ENCODE results near the gene ROBO2. TPM values are rescaled to one million over a fixed set of nuclear protein-coding genes. Genes with fewer than 3 reads are reported as not detected.

The ROBO2 gene
- total and polyA plus RNA-seq, 3 donors from 2014 or later = 16.1 to 23.3 (median 17.7) TPM

GRCh38 chr3:77586216-77586615 is 546.3 kb downstream of the ROBO2 start:
- 85 to 86% methylated on average over 4 of the region's 4 CpGs for WGBS, 2 donors
- no peak overlapping the region for H3K4me3 ChIP-seq
- H3K27me3 ChIP-seq = no peaks in the 10 kb centered on the region
- TF ChIP-seq POLR2A (IDR thresholded peaks at IDR 0.05) (no peak), CTCF (IDR thresholded peaks at IDR 0.05) (no peak)
- H3K4me1 ChIP-seq = no peaks in the 10 kb centered on the region
- H3K9me3 ChIP-seq = no peaks in the 10 kb centered on the region
- no peaks in the 10 kb centered on the region for H3K36me3 ChIP-seq (ENCODE audit: low read depth, missing control alignments)
- intact Hi-C loops (cut with DNase I; ENCODE audit: low total_unique reads) = no loop called here
- no peak for DNase-seq
- no peak overlapping the region for H3K27ac ChIP-seq

DNA sequence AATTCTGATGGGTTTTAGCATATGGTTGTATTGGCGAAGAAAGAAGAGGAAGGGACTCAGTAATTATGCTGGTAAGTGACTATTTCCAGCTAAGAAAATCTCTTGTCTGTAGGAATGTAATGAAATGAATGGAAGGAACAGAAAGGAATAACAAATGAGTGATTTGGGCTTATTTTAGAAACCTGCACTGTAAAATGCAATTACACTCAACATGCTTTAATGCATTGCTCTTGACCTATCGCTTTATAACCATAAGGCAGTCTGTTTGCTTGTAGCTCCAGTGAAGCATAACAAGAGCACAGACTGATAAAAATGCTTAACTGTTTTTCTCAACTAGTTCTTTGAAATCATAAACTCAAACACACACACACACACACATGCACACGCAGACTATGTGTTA is 549.0 kb downstream of the ROBO2 start:
- DNase-seq = no peak
- 93 to 97% methylated on average over 3 of the region's 3 CpGs for WGBS, 2 donors
- intact Hi-C loops (cut with DNase I; ENCODE audit: low total_unique reads) = no loop called here

GRCh38 chr3:77590191-77590590 is 550.3 kb downstream of the ROBO2 start:
- Histone ChIP-seq H3K27ac (no peak overlapping the region), H3K4me3 (no peak overlapping the region), H3K36me3 (ENCODE audit: low read depth, missing control alignments) (no peaks in the 10 kb centered on the region), H3K9me3 (no peaks in the 10 kb centered on the region), H3K4me1 (no peaks in the 10 kb centered on the region), H3K27me3 (no peaks in the 10 kb centered on the region)
- intact Hi-C loops (cut with DNase I; ENCODE audit: low total_unique reads) = no loop called here
- DNase-seq = no peak
- 89 to 97% methylated on average over 3 of the region's 3 CpGs for whole genome bisulfite sequencing, 2 donors
- TF ChIP-seq CTCF (IDR thresholded peaks at IDR 0.05) (no peak), POLR2A (IDR thresholded peaks at IDR 0.05) (no peak)

More for the DNA sequence above, 549.0 kb downstream of the ROBO2 start:
- Histone ChIP-seq H3K27ac (no peak overlapping the region), H3K4me3 (no peak overlapping the region), H3K9me3 (no peaks in the 10 kb centered on the region), H3K36me3 (ENCODE audit: low read depth, missing control alignments) (no peaks in the 10 kb centered on the region), H3K27me3 (no peaks in the 10 kb centered on the region), H3K4me1 (no peaks in the 10 kb centered on the region)
- TF ChIP-seq CTCF (IDR thresholded peaks at IDR 0.05) (no peak), POLR2A (IDR thresholded peaks at IDR 0.05) (no peak)

GRCh38 chr3:77595371-77595870 is 555.5 kb downstream of the ROBO2 start:
- H3K27me3 ChIP-seq = no peaks in the 10 kb centered on the region
- intact Hi-C loops (cut with DNase I; ENCODE audit: low total_unique reads) = no loop called here
- WGBS, 2 donors = 89 to 97% methylated on average over 2 of the region's 2 CpGs
- no peak for DNase-seq
- no peak for TF ChIP-seq CTCF (IDR thresholded peaks at IDR 0.05)
- TF ChIP-seq POLR2A (IDR thresholded peaks at IDR 0.05) = no peak
- H3K4me1 ChIP-seq = no peaks in the 10 kb centered on the region
- H3K4me3 ChIP-seq = no peak overlapping the region
- H3K36me3 ChIP-seq (ENCODE audit: low read depth, missing control alignments) = no peaks in the 10 kb centered on the region
- no peak overlapping the region for H3K27ac ChIP-seq
- no peaks in the 10 kb centered on the region for H3K9me3 ChIP-seq

- no peak for DNase-seq
- no peaks in the 10 kb centered on the region for H3K27me3 ChIP-seq
- intact Hi-C loops (cut with DNase I; ENCODE audit: low total_unique reads) = no loop called here
- H3K4me3 ChIP-seq = no peak overlapping the region
- TF ChIP-seq POLR2A (IDR thresholded peaks at IDR 0.05) (no peak), CTCF (IDR thresholded peaks at IDR 0.05) (no peak)
- no peaks in the 10 kb centered on the region for H3K9me3 ChIP-seq
- no peaks in the 10 kb centered on the region for H3K4me1 ChIP-seq
- H3K27ac ChIP-seq = no peak overlapping the region
- no peaks in the 10 kb centered on the region for H3K36me3 ChIP-seq (ENCODE audit: low read depth, missing control alignments)
- 92 to 97% methylated on average over 1 of the region's 1 CpG for WGBS, 2 donors
These were observed 560.0 kb downstream of the ROBO2 start for GRCh38 chr3:77599948-77600347.
